HEK293T (cell line): Measurements from ENCODE around the gene PSMB4.

ENCODE experiments used
- PKNOX1 ChIP-seq: fragments of 450-650 bp; IDR thresholded peaks from 2 replicates; pipeline ENCODE4 v1.6.1; 2016
- SUZ12 ChIP-seq: fragments of 450-650 bp; IDR thresholded peaks from 2 replicates; pipeline ENCODE4 v1.6.1; 2016; ENCODE audit warnings: mild to moderate bottlenecking
- ZNF384 ChIP-seq: fragments of 450-650 bp; IDR thresholded peaks from 2 replicates; pipeline ENCODE4 v1.6.1; 2016

GRCh38 chr1:151435174-151435573, 35.8 kb downstream of the PSMB4 start:
- TF ChIP-seq PKNOX1: no peak
- TF ChIP-seq ZNF384: no peak
- no peak for TF ChIP-seq SUZ12
